ENCODE results near the gene TNFAIP3.
A peak's percentile ranks its signal among the peaks of the same experiment; 100 is the strongest.

Gene TNFAIP3

GRCh38 chr6:137863091-137863797 lies 3.8 kb upstream of the TNFAIP3 start:
- no peak for DNase-seq

GRCh38 chr6:137864812-137865508 lies 2.1 kb upstream of the TNFAIP3 start:
- no peak for DNase-seq

- DNase-seq: peak in 13 of 58 donors; percentile 18 to 71 (median 40)
These were observed 702 bp upstream of the TNFAIP3 start for GRCh38 chr6:137866200-137866913.

- DNase-seq: no peak
These were observed 838 bp downstream of the TNFAIP3 start for GRCh38 chr6:137867685-137868509.

- DNase-seq: no peak
These were observed 1.9 kb downstream of the TNFAIP3 start for GRCh38 chr6:137868721-137869548.

- no peak for DNase-seq
These were observed 2.7 kb downstream of the TNFAIP3 start for GRCh38 chr6:137869549-137870307.

GRCh38 chr6:137870308-137870644 lies 3.2 kb downstream of the TNFAIP3 start:
- no peak for DNase-seq

- DNase-seq: no peak
These were observed 3.7 kb downstream of the TNFAIP3 start for GRCh38 chr6:137870744-137871247.

GRCh38 chr6:137871291-137871690 lies 4.2 kb downstream of the TNFAIP3 start:
- DNase-seq: no peak

GRCh38 chr6:137871831-137872454 lies 4.9 kb downstream of the TNFAIP3 start:
- no peak for DNase-seq

- DNase-seq: no peak
These were observed 5.6 kb downstream of the TNFAIP3 start for GRCh38 chr6:137872581-137873115.

- peak in 1 of 58 donors; percentile 16 for DNase-seq
These were observed 6.3 kb downstream of the TNFAIP3 start for GRCh38 chr6:137873273-137873762.

- no peak for DNase-seq
These were observed 7.4 kb downstream of the TNFAIP3 start for GRCh38 chr6:137874204-137875057.

- no peak for DNase-seq
These were observed 8.0 kb downstream of the TNFAIP3 start for GRCh38 chr6:137875058-137875520.

GRCh38 chr6:137875606-137876005 lies 8.5 kb downstream of the TNFAIP3 start:
- DNase-seq: no peak

GRCh38 chr6:137876547-137876946 lies 9.5 kb downstream of the TNFAIP3 start:
- no peak for DNase-seq

- no peak for DNase-seq
These were observed 10.1 kb downstream of the TNFAIP3 start for GRCh38 chr6:137877113-137877512.

Data from anterior cingulate cortex (tissue), 58 donors.